NCI-H460 (cell line): Measurements from ENCODE around the gene KCNB1. TPM values are rescaled to one million over a fixed set of nuclear protein-coding genes. Genes with fewer than 3 reads are reported as not detected.

Experiments used
- DNase-seq: peaks from one replicate; pipeline ENCODE4 v3.0.0-alpha.2; 2016; ENCODE audit warnings: low read depth; ENCODE audit errors: extremely low read depth
- total RNA-seq: library from RNA; depleted of rRNA; stranded (reverse); fragments of >200 nt; shearing (Covaris generic); gene quantifications from 2 replicates; pipeline ENCODE4 v1.2.3, GENCODE V29; 2014

The KCNB1 gene
- total RNA-seq, 1 experiment from 2014 or later: not detected

DNA sequence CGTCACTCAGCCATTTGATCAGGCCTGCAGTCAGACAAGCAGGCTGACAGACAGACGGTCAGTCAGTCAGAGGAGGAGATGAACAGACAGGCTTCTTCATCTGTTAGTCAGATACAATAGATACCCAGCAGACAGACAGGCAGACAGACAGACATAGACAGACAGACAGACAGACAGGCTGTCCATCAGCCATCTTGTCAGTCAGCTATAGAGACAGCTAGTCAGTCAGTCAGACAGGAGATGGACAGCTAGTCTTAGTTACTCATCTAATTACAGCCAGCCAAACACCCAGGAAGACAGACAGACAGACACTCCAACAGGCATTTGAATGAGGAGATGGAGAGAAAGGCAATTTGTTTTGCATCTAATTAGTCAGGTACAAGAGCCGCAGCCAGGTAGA lies 36.4 kb downstream of the KCNB1 start:
- DNase-seq: no peak

DNA sequence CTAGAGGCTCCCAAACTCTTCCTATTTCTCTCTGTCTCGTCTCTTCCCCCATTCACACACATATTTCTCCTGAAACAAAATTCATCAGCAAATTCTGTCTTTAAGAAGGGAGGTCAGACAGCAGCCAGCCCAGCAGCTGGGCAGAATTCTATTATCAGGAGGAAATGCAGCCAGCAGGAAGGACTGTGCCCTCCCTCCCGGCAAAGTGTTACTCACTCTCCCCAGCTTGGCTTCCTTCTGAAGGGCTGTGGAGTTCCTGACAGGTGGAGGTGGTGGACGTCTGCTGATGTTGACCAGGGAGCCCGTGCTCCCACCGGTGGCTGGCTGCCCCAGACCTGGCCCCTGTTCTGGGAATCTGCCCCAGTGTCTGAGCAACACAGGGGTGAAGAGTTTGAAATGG lies 37.3 kb downstream of the KCNB1 start:
- no peak for DNase-seq

DNA sequence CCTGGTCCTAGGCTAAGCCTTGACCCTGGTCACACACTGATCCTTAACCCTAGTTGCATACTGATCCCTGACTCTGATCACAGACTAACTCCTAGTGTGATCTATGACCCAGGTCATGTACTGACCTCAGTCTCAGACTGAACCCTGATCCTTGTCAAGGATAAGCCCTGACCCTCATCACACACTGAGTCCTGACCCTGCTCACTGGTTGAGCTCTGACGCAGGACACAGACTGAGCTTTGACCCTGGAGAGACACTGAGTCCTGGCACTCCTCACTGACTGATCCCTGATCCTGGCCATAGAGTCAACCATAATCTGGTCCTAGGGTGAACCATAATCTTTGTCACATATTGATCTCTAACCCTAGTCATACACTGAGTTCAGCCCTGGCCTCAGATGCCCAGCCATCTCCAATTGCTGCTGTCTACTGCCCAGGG lies 37.9 kb downstream of the KCNB1 start:
- DNase-seq: no peak

DNA sequence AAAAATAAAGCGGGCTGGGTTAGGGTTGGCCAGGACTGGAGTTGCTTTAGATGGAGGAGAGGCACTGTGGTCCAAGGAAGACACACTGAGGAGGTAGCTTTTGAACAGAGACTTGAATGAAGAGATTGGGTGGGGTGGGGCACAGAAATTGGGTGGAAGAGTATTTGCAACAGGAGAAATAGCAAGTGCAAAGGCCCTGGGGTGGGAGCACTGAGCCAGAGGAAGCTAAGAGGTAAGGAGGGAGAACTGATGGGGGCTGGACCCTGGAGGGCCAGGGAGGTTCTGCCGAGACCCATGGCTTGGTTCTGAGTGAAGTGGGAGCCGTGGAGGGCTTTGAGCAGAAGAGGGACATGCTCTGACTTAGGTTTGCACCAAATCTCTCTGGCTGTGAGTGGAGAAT lies 45.4 kb downstream of the KCNB1 start:
- no peak for DNase-seq

DNA sequence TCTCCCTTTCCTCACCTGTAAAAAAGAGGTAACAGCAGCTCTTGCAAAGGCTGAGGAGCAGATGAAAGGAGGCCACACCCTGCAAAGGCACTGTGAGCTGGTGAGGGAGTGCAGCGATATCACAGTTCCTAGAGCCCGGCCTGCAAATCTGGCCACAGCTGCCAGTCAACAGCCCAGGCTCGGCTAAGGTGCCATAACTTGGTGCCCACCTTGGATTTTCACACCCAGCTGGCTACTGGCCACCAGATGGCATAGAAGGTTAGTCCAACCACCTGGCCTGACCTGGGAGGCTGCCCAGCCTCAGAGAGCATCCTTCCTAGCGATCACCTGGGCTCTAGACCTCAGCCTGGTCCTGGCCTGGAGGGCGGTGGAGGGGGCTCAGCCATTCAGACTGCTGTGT lies 46.8 kb downstream of the KCNB1 start:
- no peak for DNase-seq

DNA sequence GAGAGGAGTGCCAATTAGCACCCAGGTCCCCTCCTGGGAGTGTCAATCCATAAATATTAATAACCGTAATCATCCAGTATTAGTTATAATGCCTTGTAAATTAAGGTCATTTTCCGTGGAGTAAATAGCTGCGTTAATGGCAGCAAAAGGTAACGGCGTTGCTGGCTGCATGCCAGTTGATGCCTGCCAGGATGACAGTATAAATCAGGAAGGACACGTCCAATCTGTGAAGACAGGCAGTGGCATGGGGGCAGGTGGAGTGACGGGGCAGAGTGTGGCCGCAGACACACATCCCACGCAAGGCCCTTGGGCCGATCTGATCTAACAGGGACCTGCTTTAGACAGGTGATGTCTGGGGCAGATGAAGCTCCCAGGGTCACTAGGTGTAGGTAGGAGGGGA lies 49.1 kb downstream of the KCNB1 start:
- no peak for DNase-seq

DNA sequence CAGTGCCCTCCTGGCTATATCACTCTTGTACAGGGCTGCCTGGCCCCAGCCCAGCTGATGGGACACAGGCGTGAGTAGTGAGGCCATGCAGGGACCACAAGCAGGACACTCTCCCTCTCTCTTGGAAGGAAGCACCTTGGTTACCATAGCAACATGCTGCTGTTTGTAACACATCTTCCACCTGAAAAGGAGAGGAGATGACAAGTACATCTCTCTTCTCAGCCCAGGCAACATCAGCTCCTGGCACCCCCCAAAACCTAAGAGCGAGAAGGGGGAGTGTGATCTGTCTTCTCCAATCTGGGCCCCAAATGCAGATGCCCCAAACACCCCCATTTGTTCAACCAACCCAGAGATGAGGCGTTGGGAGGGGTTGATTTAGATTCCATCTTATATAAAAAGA lies 49.9 kb downstream of the KCNB1 start:
- DNase-seq: no peak

DNA sequence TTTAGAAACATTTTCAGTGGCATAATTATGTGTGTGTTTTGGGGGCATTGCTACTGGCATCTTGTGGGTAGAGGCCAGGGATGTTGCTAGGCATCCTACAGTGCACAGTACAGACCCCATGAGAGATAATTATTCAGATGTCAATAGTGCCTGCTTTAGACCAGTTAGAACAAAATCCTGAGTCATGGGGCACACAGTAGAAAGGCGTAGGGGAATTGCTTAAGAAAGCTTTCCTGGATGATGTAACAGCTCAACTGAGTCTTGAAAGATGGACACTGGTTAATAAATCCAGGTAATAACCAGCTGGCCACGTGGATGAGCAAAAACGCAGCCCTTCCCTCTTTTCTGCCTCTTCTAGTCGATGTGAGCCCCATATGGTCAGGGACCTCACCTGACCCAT lies 51.1 kb downstream of the KCNB1 start:
- DNase-seq: no peak

DNA sequence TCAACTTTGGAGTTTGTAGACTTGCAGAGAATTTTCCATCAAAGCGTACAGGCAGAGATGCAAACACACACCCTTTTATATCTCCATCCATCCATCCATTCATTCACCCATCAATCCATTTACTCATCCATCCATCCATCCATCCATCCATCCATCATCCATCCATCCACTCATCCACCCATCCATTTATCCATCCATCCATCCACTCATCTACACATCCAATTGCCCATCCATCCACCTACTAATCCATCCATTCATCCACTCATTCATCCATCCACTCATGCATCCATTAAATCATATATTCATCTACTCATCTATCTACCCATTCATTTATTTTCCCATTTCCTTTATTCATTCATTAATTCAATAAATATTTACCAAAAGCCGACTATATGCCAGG lies 52.1 kb downstream of the KCNB1 start:
- DNase-seq: no peak

DNA sequence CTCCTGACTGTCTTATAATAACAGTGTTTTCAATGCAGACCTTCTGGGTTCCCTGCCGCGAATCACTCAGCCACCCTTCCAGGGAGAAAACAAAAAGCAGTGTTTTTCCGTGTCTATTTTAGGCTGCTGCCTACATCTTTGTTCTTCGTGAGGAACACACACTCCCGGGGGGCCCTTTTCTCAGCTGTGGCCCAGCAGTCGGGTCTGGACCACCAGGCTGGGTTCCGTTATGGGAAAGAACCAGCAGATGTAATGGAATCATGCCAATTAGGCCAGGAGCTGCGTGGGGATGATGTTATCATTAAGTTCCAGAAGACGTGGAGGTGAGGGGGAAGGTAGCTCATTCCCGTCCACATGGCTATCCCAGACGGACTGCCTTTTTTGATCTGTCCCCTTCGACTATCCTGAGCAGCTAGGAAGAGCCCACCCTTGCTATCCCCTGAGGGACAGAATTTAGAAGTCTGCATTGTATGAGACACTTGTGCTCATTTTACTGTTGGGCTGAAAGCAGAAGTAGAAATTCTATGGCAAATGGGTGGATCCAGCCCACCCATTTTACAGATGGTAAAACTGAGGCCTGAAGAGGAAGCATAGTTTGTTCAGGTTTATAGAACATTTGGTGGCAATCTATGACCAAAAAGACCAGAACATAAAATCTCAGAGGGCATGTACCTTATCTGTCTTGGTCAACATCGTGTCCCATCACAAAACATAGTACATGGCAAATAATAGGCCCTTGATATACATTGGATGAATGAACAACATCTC lies 54.5 kb downstream of the KCNB1 start:
- no peak for DNase-seq

DNA sequence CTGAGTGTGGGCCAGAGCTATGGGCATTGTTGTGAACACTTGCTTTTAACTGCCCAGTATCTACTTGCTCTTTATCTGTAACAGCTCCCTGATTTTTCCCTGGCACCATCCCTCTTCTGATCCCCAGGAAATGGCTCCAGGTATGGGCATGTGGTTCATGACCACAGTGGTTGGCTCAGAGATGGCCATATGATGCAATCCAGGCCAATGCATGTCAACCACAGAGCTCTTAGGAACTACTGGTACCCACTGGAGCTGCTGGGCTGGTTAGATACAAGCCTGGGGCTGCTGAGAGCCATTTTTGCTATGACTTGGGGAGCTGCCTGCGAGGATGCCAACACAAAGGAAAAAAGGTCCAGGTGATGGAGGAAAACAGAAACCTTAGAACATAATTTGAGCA lies 55.6 kb downstream of the KCNB1 start:
- no peak for DNase-seq

DNA sequence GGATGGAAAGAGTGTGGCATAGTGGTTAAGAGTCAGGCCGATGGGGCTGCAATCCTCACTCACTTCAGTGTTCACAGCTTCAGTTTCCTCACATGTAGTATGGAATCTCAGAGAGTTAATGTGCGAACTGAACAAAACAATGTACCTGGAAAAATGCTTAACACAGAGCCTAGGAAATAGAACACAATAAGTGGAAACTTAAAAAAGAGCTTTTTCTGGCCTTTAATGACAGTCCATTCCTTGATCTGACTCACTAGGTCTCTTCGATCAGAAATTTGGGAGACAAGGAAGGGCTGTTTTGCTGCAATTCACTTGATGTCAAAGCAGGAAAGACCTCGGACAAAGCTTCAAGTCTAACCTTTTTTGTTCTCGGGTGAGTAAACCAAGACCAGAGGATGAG lies 56.1 kb downstream of the KCNB1 start:
- no peak for DNase-seq

DNA sequence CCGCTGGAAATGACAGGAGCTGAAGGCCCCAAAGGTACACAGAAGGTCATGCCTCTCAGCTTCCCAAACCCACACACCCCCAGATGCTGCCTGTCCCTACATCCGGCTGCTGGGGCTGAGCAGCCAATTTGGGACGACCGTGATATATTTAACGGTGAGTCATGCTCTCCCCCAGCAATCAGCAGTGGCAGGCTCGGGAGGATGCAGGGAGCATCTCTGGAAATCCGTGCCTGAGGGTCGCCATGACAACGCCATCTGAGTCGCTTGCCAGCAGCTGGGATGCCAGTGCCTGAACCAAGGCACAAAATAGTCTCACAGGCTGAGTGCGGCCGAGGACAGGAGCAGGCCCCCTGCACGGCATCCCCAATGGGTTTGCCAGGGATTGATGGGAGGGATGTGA lies 57.9 kb downstream of the KCNB1 start:
- DNase-seq: no peak

DNA sequence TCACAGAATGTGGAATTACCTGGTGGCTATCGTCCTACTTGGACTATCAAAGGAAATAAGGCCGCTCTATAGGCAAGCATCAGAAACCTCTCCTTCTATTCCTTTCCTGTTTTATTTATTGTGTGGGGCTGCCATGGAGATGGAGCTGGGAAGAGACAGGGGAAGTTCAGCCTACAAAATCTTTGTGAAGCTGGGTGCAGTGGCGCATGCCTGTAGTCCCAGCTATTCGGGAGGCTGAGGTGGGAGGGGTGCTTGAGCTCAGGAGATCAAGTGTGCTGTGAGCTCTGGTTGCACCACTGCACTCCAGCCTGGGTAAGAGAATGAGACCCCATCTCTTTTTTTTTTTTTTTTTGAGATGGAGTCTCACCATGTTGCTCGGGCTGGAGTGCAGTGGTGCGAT lies 60.3 kb downstream of the KCNB1 start:
- no peak for DNase-seq

DNA sequence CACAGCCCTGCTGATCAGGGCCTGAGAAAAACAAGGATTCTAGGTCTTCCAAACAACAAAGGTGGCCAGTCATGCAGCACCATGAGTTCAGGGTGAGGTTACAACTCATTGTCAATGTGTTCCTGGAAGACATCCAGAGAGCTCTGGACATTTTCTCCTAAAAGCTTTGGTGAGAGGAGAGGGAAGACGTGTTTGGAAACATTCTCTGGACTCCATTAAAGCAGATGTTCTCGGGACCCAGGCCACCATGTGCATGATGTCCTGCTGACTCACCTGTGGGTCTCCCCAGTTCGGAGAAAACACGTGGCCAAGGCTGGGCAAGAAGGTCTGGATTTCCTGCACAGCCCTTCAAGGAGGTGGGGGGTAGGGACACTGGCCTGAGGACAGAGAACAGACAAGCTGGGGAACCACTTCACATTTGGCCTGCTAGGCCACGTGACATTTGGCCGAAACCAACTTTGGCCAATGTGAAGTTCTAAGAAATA lies 61.6 kb downstream of the KCNB1 start:
- DNase-seq: no peak

DNA sequence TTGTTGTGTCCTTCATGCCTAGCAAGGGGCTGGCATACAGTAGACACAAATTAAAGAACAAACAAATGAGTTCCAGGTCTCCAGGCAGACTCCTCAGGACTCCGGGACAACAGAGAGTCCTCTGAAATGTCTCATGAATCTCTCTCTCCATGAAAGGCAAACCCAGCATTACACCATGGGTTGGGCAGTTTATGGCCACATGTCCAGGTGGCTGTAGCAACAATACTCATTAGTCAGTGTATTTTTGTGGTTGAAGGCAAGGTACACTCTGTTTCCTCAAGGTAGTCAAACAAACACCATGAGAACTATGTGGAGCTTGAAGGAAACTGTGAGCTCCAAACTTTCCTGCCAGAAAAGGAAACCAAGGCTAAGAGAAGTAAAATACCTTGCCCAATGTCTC lies 62.2 kb downstream of the KCNB1 start:
- DNase-seq: no peak

DNA sequence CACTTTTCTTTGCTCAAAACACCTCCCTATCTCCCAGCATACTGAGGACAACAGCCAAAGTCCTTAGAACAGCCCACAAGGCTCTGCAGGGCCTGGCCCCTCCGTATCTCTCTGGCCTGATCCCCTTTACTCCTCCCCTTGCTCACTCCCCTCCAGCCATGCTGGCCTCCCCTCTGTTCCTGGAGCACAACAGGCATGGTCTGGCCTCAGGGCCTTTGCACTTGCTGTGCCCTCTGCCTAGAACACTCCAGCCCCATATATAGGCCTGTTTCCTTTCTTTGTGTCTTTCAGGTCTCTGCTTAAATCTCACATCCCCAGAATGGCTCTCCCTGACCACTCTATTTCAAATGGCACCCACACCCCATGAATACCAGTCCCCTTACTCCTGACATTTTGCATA lies 62.7 kb downstream of the KCNB1 start:
- no peak for DNase-seq

DNA sequence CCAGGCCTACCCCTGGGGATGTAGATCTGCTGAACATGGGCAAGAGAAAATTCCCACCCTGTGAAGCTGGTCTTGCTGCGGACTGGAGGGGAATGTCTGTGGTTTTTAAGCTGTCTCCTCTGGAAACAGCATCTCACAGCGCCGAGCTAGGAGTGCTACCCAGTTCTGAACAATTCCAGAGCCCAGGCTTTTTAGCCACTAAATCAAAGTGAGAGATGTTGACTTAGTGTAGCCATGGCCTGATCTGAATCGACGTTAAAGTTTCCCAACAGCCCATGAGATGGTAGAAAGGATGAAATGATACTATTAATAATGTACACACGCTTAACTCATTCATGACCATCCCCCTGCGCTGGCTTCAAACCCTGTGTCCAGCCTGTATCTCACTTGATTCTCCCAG lies 63.7 kb downstream of the KCNB1 start:
- no peak for DNase-seq

DNA sequence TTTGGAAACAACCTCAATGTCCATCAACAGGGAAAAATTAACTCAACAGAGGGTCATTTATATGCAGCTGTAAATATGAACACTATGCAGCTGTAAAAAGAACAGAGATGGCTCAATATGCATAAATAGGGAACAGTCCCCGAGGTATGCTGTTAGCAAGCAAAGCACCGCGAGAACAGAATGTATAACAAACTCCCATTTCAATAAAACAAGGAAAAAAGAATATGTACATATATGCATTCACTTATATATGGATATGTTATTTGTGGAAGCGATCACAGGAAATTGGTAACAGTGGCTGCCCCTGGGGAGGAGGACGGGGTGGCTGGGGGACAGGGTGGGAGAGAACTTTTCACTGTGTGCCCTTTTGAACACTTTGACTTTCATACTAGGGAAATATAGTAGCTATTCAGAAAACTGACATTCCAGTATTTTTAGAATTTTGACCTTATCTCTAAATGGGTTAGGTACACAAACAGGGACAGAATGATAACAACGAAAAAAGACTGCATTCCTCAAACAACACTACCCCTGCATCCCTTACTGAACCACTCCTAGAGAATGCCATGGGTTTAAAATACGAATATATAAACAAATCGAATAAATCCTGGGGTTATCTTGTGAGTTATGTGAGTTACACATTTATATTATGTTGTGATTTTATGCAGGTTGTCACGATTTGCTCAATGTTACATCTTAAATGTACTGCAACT lies 64.5 kb downstream of the KCNB1 start:
- no peak for DNase-seq

DNA sequence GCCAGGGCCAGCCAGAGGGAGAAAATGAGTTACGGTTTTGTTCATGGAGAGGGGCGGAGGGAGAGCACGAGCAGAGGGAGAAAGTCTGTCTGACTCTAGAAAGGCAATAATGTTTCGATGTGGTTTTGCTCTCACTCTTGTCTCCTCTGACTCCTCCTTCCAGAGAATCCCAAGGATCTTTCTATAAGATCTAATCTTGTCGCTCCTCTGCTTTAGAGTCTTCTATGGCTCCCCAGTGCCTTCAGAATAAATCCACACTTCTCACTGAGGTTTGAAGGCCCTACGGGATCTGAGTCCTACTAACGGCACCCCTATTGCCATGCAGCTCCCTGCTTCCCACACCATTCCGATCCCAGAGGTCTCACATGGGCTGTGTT lies 66.8 kb downstream of the KCNB1 start:
- no peak for DNase-seq

DNA sequence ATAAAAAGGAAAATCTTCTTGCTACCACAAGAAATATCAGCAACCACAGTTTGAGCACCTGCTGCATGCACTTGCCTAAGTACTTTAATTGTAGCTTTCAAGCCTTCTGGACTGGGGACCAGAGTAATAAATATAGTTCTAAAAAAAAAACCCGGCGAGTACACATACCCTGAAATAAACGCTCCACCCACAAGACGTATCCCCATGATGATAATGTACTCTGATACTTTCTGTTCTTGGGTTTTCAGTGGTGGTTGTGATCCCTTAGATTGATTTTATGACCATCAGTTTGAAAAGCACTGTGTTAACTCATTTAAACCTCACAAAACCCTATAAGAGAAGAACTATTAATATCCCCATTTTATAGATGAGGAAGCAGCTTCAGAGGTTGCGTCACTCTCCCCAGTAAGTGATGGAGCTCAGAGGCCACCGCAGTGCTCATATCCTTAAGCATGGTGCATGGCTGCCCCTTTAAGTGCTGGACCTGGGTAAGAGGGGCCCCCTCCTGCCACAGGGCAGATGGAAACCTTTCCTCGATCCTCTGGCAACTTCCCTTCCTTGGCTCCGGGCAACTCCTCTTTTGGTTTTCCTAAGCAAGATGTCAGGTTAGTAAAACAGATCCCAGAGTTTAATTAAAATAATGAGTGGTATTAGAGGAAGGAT lies 67.3 kb downstream of the KCNB1 start:
- no peak for DNase-seq

DNA sequence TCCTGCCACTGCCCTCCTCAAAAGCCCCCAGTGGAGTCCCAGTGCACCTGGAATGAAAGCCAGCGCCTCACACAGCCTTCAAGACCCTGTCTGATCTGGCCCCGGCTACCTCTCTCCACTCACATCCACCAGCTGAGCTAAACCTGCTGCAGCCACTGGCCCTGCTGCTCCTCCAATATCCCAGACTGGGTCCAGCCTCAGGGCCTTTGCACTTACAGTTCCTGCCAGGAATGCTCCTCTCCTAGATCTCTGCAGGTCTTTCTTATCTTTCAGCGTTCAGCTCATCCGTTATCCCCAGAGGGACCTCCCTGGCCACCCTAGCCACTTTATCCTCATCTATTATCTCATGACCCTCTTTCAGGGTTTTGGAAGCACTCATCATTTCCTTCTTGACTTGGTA lies 68.8 kb downstream of the KCNB1 start:
- no peak for DNase-seq
